ENCODE measurements around the gene SLC16A3.
"Not testable (repeated sequence)": the region's sequence is repeated elsewhere in the genome, so short reads cannot be mapped to it uniquely, and the experiment has no call there.

The SLC16A3 gene

GRCh38 chr17:82245134-82246039 is 16.5 kb downstream of the SLC16A3 start:
- DNase-seq (ENCODE audit: low read depth in 2 of 2, low spot score in 1 of 2) = no peak

GRCh38 chr17:82246040-82246364 is 17.2 kb downstream of the SLC16A3 start:
- no peak for DNase-seq (ENCODE audit: low read depth in 2 of 2, low spot score in 1 of 2)

- no peak for DNase-seq (ENCODE audit: low read depth in 2 of 2, low spot score in 1 of 2)
Measured at GRCh38 chr17:82246365-82247181, 17.7 kb downstream of the SLC16A3 start.

DNA sequence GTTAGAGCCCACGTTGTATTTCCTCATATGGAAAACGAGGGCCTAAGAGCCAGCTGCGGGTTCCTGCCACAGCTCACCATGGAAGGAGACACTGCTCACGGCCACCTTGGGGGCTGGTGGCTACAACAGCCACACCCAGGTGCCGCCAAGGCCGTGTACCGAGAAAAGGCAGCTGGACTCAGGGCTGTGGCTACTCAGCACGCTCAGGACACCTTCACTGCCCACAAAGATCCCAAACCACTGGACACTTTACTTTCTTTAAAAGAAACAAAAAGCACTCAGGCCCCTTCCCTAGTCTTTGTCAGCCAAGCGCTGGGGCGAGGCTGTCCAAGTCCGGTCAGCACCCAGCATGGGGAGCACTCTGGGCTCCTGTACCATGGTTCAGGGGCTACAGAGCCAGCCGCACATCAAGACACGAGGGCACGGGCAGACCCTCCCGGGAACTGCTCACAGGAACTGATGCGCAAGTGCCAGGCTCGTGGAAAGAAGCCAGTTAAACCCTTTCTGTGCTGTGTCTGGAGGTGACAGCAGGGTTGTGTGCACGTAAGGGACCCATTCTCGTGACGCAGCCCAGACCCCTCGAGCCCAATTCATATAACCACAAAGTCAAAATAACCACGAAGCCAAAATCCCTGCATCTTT is 18.5 kb downstream of the SLC16A3 start:
- no peak for DNase-seq (ENCODE audit: low read depth in 2 of 2, low spot score in 1 of 2)

DNA sequence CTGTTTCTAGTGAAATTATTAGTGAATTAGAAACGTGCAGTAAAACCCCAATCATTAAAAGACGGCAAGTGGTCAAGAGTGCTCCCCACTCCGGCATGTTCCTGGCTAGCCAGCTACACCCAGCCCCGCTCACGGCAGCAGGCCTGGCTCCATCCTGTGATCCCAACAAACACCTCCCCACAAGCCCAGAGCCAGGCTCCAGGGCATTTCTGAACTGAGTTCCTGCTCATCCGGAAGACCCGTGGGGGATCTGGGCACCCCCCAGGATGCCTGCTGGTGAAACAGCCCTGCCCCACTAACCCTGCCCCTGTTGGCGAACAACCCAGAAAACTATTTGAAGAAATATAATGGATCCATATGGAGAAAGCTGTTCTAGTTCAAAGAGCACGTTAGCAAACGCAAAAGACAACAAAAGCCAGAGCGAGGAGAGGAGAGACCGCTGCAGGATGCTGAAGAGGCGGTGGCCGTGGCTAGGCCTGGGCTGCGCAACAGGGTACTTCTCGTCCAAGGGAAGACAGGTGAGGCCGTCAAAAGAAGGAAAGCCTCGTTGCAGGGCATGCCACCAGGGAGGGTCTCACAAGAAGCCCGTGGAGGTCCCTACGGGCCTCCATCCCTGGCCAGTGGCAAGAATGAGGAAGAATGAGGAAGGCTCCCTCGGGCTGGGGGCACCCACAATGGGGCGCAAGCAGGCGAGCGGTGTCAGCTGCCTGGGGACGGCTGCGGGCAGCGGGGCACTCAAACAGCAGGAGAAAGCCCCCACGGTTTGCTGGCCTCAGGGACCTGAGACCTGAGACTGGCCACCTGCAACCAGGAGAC is 19.2 kb downstream of the SLC16A3 start:
- no peak for DNase-seq (ENCODE audit: low read depth in 2 of 2, low spot score in 1 of 2)

GRCh38 chr17:82248815-82249674 is 20.2 kb downstream of the SLC16A3 start:
- no peak for DNase-seq (ENCODE audit: low read depth in 2 of 2, low spot score in 1 of 2)

DNA sequence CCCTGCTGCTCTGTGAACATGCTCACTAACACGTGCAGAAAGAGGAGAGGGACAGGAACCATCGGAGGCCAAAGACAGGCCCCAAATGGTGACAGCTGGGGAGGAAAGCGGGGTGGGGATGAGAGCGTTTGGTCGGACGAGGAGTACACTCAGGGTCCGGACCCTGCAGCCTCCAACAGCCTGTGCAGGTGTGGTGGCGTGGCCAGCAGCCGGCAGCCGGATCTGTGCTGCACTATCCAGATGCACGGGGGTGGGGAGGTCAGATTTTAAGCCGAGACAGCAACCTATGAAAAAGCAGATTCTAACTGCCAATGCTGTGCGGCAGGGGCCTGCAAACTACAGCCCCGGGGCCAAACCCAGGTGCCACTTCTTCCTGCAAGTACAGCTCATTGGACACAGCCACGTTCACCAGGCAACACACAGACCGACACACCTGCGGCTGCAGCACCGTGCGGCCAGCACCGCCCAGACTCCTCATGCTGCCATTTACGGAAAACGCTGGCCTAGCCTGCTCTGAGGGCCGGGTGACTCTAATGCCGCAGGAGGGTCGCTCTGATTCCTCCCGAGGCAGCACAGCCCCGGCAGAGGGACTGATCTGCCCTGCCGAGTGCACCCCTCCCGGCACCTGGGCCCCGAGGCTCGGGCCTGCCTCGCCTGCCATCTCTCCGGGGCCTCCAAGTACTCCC is 21.2 kb downstream of the SLC16A3 start:
- DNase-seq (ENCODE audit: low read depth in 2 of 2, low spot score in 1 of 2) = no peak

GRCh38 chr17:82250868-82251500 is 22.1 kb downstream of the SLC16A3 start:
- no peak for DNase-seq (ENCODE audit: low read depth in 2 of 2, low spot score in 1 of 2)

- no peak for DNase-seq (ENCODE audit: low read depth in 2 of 2, low spot score in 1 of 2)
Measured at GRCh38 chr17:82252511-82253178, 23.8 kb downstream of the SLC16A3 start.

GRCh38 chr17:82253179-82253544 is 24.3 kb downstream of the SLC16A3 start:
- no peak for DNase-seq (ENCODE audit: low read depth in 2 of 2, low spot score in 1 of 2)

GRCh38 chr17:82254096-82254495 is 25.3 kb downstream of the SLC16A3 start:
- not testable (repeated sequence) for DNase-seq (ENCODE audit: low read depth in 2 of 2, low spot score in 1 of 2)

- not testable (repeated sequence) for DNase-seq (ENCODE audit: low read depth in 2 of 2, low spot score in 1 of 2)
Measured at GRCh38 chr17:82254746-82255145, 25.9 kb downstream of the SLC16A3 start.

DNA sequence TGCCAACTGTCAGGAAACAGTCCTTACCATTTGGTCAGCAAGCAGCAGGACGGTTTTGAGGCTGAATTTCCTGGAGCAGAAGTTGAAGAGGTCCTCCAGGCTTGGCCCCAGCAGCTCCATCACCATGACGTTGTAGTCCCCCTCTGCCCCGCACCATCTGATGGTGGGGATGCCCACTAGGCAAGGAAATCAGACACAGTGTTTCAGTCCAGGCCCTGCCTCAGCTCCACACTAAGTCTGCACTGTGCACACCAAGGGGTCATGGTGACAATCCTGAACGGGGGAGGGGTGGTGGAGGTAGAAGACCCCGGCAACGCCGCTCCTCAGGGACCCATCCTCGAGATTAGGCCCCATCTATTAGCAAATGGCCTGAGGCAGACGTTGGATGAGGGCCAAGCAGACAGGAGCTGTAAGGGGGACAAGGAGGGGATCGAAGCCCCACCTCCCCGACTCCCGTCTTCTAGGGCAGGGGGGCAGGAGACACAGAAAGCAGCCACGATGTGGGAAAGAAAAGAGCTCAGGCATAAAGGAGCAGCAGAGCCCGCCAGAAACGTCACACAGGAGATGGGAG is 26.6 kb downstream of the SLC16A3 start:
- no peak for DNase-seq (ENCODE audit: low read depth in 2 of 2, low spot score in 1 of 2)

- DNase-seq (ENCODE audit: low read depth in 2 of 2, low spot score in 1 of 2) = no peak
Measured at GRCh38 chr17:82256242-82256885, 27.5 kb downstream of the SLC16A3 start.

GRCh38 chr17:82257473-82257872 is 28.6 kb downstream of the SLC16A3 start:
- peak; percentile 47 to 51 for DNase-seq (ENCODE audit: low read depth in 2 of 2, low spot score in 1 of 2)

- no peak for DNase-seq (ENCODE audit: low read depth in 2 of 2, low spot score in 1 of 2)
Measured at GRCh38 chr17:82258555-82258954, 29.7 kb downstream of the SLC16A3 start.
